ENCODE data around the gene SLFN12L. TPM values are rescaled to one million over a fixed set of nuclear protein-coding genes. Genes with fewer than 3 reads are reported as not detected.

The SLFN12L gene
- polyA plus RNA-seq, 1 of the 3 experiments (the other 2 are of a cell fraction): not detected

GRCh38 chr17:35578197-35578928, 40.9 kb upstream of the SLFN12L start, which contains the start of gene PEX12 (continued):
- TF ChIP-seq EP300 (IDR thresholded peaks at IDR 0.05; ENCODE audit: borderline replicate concordance in 1 of 2, low read depth in 1 of 2, low read length in 1 of 2) (0 out of 4 replicates have a peak, but pooled peaks of 1 of the 2 experiments have one; percentile 12), USF2 (IDR thresholded peaks at IDR 0.05; ENCODE audit: borderline replicate concordance, low read depth, low read length) (no peak), RAD21 (IDR thresholded peaks at IDR 0.05; ENCODE audit: low read length) (no peak), YY1 (IDR thresholded peaks at IDR 0.05; ENCODE audit: low read depth) (peak; percentile 86), CHD2 (IDR thresholded peaks at IDR 0.05; ENCODE audit: low read length, partially characterized antibody) (peak; percentile 87), RFX5 (IDR thresholded peaks at IDR 0.05; ENCODE audit: low read length) (peak; percentile 49; the same call in 1 of the 2 replicates), FOXJ3 (CRISPR knock-in tag; IDR thresholded peaks at IDR 0.05) (no peak), FOSL2 (IDR thresholded peaks at IDR 0.05; ENCODE audit: borderline replicate concordance, low read depth) (no peak), JUND (IDR thresholded peaks at IDR 0.05) (no peak; the same call in 1 of the 2 replicates), MEF2A (IDR thresholded peaks at IDR 0.05; ENCODE audit: borderline replicate concordance, low read depth) (no peak), GATA2 (CRISPR knock-in tag; IDR thresholded peaks at IDR 0.05) (no peak), GABPA (IDR thresholded peaks at IDR 0.05; ENCODE audit: low read depth) (peak; percentile 99)

DNA sequence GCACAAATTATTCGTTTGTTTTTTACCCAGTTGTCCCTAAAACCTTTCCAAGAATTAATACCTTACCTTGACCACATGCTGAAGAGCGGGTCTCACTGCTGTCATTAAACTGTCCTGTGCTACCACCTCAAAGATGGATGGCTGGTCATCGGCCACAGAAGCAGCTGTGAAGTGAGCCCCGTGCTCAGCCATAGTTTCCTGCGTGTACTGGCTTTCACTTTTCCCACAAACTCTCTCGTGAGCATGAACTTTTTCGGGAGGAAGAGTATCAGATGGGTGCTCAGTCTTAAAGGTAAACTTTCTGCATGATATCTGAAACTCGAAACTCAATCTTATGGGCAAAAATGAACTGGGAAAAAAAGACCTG, 40.3 kb upstream of the SLFN12L start:
- Histone ChIP-seq H3K4me3 (ENCODE audit: low read depth in 2 of 2, low read length in 1 of 2) (peak overlapping the region; percentile 89 to 94), H3F3A (replicated peaks; ENCODE audit: insufficient read depth) (peaks cover 25% of the 10 kb centered on the region), H3K9me2 (no peaks in the 10 kb centered on the region), H4K20me1 (ENCODE audit: insufficient read depth) (no peaks in the 10 kb centered on the region), H3K9me3 (no peaks in the 10 kb centered on the region), H3K27ac (ENCODE audit: low read depth in 2 of 2, low read length in 1 of 2) (peak overlapping the region; percentile 58 to 78; a peak in 3 of 4 replicates), H2AFZ (ENCODE audit: low read depth) (peak overlapping the region; percentile 85), H3K36me3 (replicated peaks in 1 of 2; ENCODE audit: control insufficient read depth in 1 of 2, insufficient read depth in 2 of 2, low read length in 1 of 2) (peaks cover 14 to 23% of the 10 kb centered on the region in 2 experiments), H3K79me2 (ENCODE audit: insufficient read depth) (peaks cover 24% of the 10 kb centered on the region), H3K4me1 (ENCODE audit: control insufficient read depth in 1 of 2, insufficient read depth in 2 of 2, low read depth in 1 of 2, low read length in 1 of 2) (peaks cover 0 to 16% of the 10 kb centered on the region in 2 experiments; a peak in 3 of 4 replicates), H3K9ac (peak overlapping the region; percentile 90), H3K4me2 (peak overlapping the region; percentile 94), H3K27me3 (ENCODE audit: insufficient read depth) (no peaks in the 10 kb centered on the region)
- TF ChIP-seq JUND (IDR thresholded peaks at IDR 0.05) (no peak), GATA2 (CRISPR knock-in tag; IDR thresholded peaks at IDR 0.05) (no peak), YY1 (IDR thresholded peaks at IDR 0.05; ENCODE audit: low read depth) (no peak), NFIC (IDR thresholded peaks at IDR 0.05; ENCODE audit: borderline replicate concordance) (no peak), EZH2phosphoT487 (IDR thresholded peaks at IDR 0.05; ENCODE audit: borderline replicate concordance, low read depth) (no peak), RFX5 (IDR thresholded peaks at IDR 0.05; ENCODE audit: low read length) (no peak), CHD2 (IDR thresholded peaks at IDR 0.05; ENCODE audit: low read length, partially characterized antibody) (no peak), MXI1 (IDR thresholded peaks at IDR 0.05; ENCODE audit: low read depth, low read length) (no peak), MEF2A (IDR thresholded peaks at IDR 0.05; ENCODE audit: borderline replicate concordance, low read depth) (no peak), USF2 (IDR thresholded peaks at IDR 0.05; ENCODE audit: borderline replicate concordance, low read depth, low read length) (no peak)
- TF ChIP-seq, protein P1, sequence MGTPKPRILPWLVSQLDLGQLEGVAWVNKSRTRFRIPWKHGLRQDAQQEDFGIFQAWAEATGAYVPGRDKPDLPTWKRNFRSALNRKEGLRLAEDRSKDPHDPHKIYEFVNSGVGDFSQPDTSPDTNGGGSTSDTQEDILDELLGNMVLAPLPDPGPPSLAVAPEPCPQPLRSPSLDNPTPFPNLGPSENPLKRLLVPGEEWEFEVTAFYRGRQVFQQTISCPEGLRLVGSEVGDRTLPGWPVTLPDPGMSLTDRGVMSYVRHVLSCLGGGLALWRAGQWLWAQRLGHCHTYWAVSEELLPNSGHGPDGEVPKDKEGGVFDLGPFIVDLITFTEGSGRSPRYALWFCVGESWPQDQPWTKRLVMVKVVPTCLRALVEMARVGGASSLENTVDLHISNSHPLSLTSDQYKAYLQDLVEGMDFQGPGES (IDR thresholded peaks at IDR 0.05; ENCODE audit: low read depth, low read length): no peak
- ChIA-PET CTCF (interaction anchor here (1.0 to 2.6 kb wide), 3 partner anchors 34 to 186 kb away, joined by 4 to 17 read pairs (median 10); no protein-coding TSS in a partner anchor), POLR2A (interaction anchor here (0.8 to 3.8 kb wide), 6 partner anchors 8 to 231 kb away, joined by 3 to 27 read pairs (median 7); partner anchors contain the start of genes AP2B1, RASL10B and TAF15)
- peak; percentile 22 for DNase-seq
- 9% methylated on average over 8 of the region's 8 CpGs for WGBS (ENCODE audit: low lambda C conversion rate)
